Panc1 (cell line): ENCODE data around the gene GRID1. TPM values are rescaled to one million over a fixed set of nuclear protein-coding genes. Genes with fewer than 3 reads are reported as not detected.

Source experiments
- ATAC-seq: fragments of 200-7000 bp; cut with Tn5 transposase; 2 replicates; pipeline ENCODE4 v1.9.1; 2020; ENCODE audit warnings: mild to moderate bottlenecking, moderate library complexity
- BruUV-seq: library from RNA; stranded (reverse); fragments of 400-500 nt; replicated peaks from 2 replicates; lab custom pipeline; 2021; lab: Mats Ljungman, UMichigan
- CTCF ChIA-PET: fragments of 300-600 bp; sonication (Branson Sonifier 250); formaldehyde crosslinking; loops from one replicate; lab custom pipeline; 2022; ENCODE audit warnings: antibody characterized with exemption; lab: Charles Lee
- POLR2A ChIA-PET: fragments of 300-600 bp; sonication (Branson Sonifier 250); formaldehyde crosslinking; loops from one replicate; lab custom pipeline; 2022; ENCODE audit warnings: antibody characterized with exemption; lab: Charles Lee
- DNase-seq: peaks from one replicate; pipeline ENCODE4 v3.0.0-alpha.2; 2010; ENCODE audit warnings: low read depth, low spot score
- H3K27ac ChIP-seq: 2 replicates; pipeline ENCODE4 v1.5.1; 2011; ENCODE audit warnings: mild to moderate bottlenecking, low read length, inconsistent platforms
- H3K27me3 ChIP-seq: fragments of 200-500 bp; sonication (Bioruptor generic); 2 replicates; pipeline ENCODE4 v1.6.0; 2014; ENCODE audit warnings: low read length, inconsistent platforms; ENCODE audit not compliant: control insufficient read depth, insufficient read depth
- H3K36me3 ChIP-seq: fragments of 200-500 bp; sonication (Bioruptor generic); 2 replicates; pipeline ENCODE4 v1.5.1; 2014; ENCODE audit warnings: inconsistent platforms, mild to moderate bottlenecking, low read length, moderate library complexity; ENCODE audit not compliant: control insufficient read depth, insufficient read depth
- H3K4me1 ChIP-seq: 2 replicates; pipeline ENCODE4 v1.5.1; 2011; ENCODE audit warnings: inconsistent platforms, mild to moderate bottlenecking, low read length, moderate library complexity; ENCODE audit not compliant: control insufficient read depth, insufficient read depth
- H3K4me3 ChIP-seq, 2 experiments: 2 replicates each; pipeline ENCODE4 v1.5.1; 2011 to 2012; ENCODE audit warnings: low read depth in 2 of 2, low read length in 2 of 2, mild to moderate bottlenecking in 2 of 2, inconsistent platforms in 1 of 2, moderate library complexity in 1 of 2
- H3K9me3 ChIP-seq: fragments of 200-500 bp; sonication (Bioruptor generic); 2 replicates; pipeline ENCODE4 v1.5.1; 2014; ENCODE audit warnings: low read depth, mild to moderate bottlenecking, inconsistent platforms, low read length, moderate library complexity; ENCODE audit not compliant: control insufficient read depth, insufficient read depth
- CTCF ChIP-seq: fragments of 450-650 bp; IDR thresholded peaks from 2 replicates; pipeline ENCODE4 v1.5.1; 2017; ENCODE audit warnings: mild to moderate bottlenecking
- POLR2AphosphoS5 ChIP-seq: IDR thresholded peaks from 2 replicates; pipeline ENCODE4 v1.6.1; 2012; ENCODE audit warnings: mild to moderate bottlenecking, low read depth, low read length, moderate library complexity
- REST ChIP-seq, 2 experiments: IDR thresholded peaks; 2 replicates each; pipeline ENCODE4 v1.6.1; 2011 to 2012; ENCODE audit warnings: low read depth in 2 of 2, control low read depth in 1 of 2, low read length in 1 of 2, mild to moderate bottlenecking in 1 of 2, moderate library complexity in 1 of 2; ENCODE audit not compliant: insufficient read depth in 1 of 2
- SIN3A ChIP-seq: IDR thresholded peaks from 2 replicates; pipeline ENCODE4 v1.6.1; 2012; ENCODE audit warnings: low read depth, mild to moderate bottlenecking, low read length, moderate library complexity, borderline replicate concordance; ENCODE audit not compliant: insufficient read depth
- TCF7L2 ChIP-seq: IDR thresholded peaks from 2 replicates; pipeline ENCODE4 v1.6.1; 2011; ENCODE audit warnings: mild to moderate bottlenecking, low read depth, low read length, inconsistent platforms
- in situ Hi-C: cut with HindIII; loops from 2 replicates; pipeline ENCODE4 v1.10.0; 2016; ENCODE audit warnings: low sequenced_read_pairs, low pct_unique_long_range_greater_than_20kb
- intact Hi-C: fragments of 100-400 bp; cut with micrococcal nuclease; formaldehyde crosslinking; loops from one replicate; pipeline ENCODE4 v1.10.0; 2022; ENCODE audit not compliant: unreplicated experiment
- total RNA-seq: library from RNA; stranded (reverse); gene quantifications from one replicate; pipeline ENCODE4 v1.2.1, GENCODE V29; 2021; ENCODE audit not compliant: unreplicated experiment

Gene GRID1
- total RNA-seq, 1 experiment from 2014 or later = 2.3 TPM

GRCh38 chr10:86137561-86137960 is 229.0 kb downstream of the GRID1 start:
- ChIA-PET POLR2A (no interaction called here), CTCF (no interaction called here)
- Histone ChIP-seq H3K4me3 (no peak overlapping the region), H3K27ac (no peak overlapping the region), H3K4me1 (no peaks in the 10 kb centered on the region), H3K36me3 (no peaks in the 10 kb centered on the region), H3K27me3 (no peaks in the 10 kb centered on the region), H3K9me3 (no peaks in the 10 kb centered on the region)
- TF ChIP-seq CTCF = no peak
- TF ChIP-seq REST (IDR thresholded peaks at IDR 0.05; ENCODE audit: insufficient read depth in 1 of 2, low read depth in 2 of 2, low read length in 1 of 2) = no peak
- no peak for TF ChIP-seq SIN3A
- no peak for TF ChIP-seq TCF7L2
- TF ChIP-seq POLR2AphosphoS5 = no peak
- in situ Hi-C loops = no loop called here
- intact Hi-C loops = no loop called here
- no peak for ATAC-seq
- no peak for DNase-seq
- BruUV-seq = no TSS peak

- in situ Hi-C loops = no loop called here
- CTCF ChIA-PET = interaction anchor here (0.5 kb wide), 1 partner anchor 526 kb away, joined by 3 read pairs; no protein-coding TSS in a partner anchor
Measured at GRCh38 chr10:86136934-86137333, 229.7 kb downstream of the GRID1 start.

More at GRCh38 chr10:86136934-86137333, 229.7 kb downstream of the GRID1 start:
- H3K9me3 ChIP-seq = no peaks in the 10 kb centered on the region
- DNase-seq (no peak), ATAC-seq (no peak)
- H3K27ac ChIP-seq = no peak overlapping the region
- POLR2A ChIA-PET = no interaction called here
- no peaks in the 10 kb centered on the region for H3K36me3 ChIP-seq
- no peak overlapping the region for H3K4me3 ChIP-seq
- H3K4me1 ChIP-seq = no peaks in the 10 kb centered on the region
- intact Hi-C loops = no loop called here
- no peak for TF ChIP-seq SIN3A
- TF ChIP-seq POLR2AphosphoS5 = no peak
- no peak for TF ChIP-seq TCF7L2
- no peak for TF ChIP-seq REST (IDR thresholded peaks at IDR 0.05; ENCODE audit: insufficient read depth in 1 of 2, low read depth in 2 of 2, low read length in 1 of 2)
- TF ChIP-seq CTCF = no peak
- H3K27me3 ChIP-seq = no peaks in the 10 kb centered on the region
- BruUV-seq = no TSS peak
